ENCODE data around the gene CABCOCO1.

DNA sequence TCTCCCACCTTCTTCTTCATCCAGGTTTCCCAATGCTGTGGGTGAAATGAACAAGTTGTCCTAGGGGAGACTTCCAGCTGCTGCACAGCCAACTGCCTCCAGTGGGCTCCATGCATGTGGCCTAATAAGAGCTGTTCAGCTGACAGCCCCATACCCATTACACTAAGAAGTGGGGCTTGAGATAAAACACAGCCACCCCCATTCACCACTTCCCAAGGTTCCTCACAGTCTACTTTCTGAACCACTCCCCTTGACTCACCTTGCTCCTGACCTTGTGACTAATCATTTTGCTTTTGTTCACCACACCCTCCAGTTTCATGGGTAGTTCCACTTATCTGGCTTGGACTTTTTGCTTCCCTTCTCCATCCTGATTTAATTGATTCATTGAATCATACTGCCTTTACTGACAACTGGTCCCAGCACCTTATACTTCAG is 119.3 kb downstream of the CABCOCO1 start:
- TF ChIP-seq NRF1 (IDR thresholded peaks at IDR 0.05; ENCODE audit: low read depth, low read length) (no peak), POLR2AphosphoS5 (IDR thresholded peaks at IDR 0.05; ENCODE audit: low read depth, low read length) (no peak), SIN3A (IDR thresholded peaks at IDR 0.05; ENCODE audit: borderline replicate concordance, low read depth, low read length) (no peak), GABPA (IDR thresholded peaks at IDR 0.05; ENCODE audit: low read depth) (no peak), TAF1 (IDR thresholded peaks at IDR 0.05; ENCODE audit: borderline replicate concordance, low read depth, low read length) (no peak)
- TF ChIP-seq, protein P1, sequence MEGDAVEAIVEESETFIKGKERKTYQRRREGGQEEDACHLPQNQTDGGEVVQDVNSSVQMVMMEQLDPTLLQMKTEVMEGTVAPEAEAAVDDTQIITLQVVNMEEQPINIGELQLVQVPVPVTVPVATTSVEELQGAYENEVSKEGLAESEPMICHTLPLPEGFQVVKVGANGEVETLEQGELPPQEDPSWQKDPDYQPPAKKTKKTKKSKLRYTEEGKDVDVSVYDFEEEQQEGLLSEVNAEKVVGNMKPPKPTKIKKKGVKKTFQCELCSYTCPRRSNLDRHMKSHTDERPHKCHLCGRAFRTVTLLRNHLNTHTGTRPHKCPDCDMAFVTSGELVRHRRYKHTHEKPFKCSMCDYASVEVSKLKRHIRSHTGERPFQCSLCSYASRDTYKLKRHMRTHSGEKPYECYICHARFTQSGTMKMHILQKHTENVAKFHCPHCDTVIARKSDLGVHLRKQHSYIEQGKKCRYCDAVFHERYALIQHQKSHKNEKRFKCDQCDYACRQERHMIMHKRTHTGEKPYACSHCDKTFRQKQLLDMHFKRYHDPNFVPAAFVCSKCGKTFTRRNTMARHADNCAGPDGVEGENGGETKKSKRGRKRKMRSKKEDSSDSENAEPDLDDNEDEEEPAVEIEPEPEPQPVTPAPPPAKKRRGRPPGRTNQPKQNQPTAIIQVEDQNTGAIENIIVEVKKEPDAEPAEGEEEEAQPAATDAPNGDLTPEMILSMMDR (IDR thresholded peaks at IDR 0.05) = no peak
